ENCODE data around the gene TOX2. TPM values are rescaled to one million over a fixed set of nuclear protein-coding genes. Genes with fewer than 3 reads are reported as not detected.

Gene TOX2
- total RNA-seq, 1 experiment from 2014 or later: not detected

DNA sequence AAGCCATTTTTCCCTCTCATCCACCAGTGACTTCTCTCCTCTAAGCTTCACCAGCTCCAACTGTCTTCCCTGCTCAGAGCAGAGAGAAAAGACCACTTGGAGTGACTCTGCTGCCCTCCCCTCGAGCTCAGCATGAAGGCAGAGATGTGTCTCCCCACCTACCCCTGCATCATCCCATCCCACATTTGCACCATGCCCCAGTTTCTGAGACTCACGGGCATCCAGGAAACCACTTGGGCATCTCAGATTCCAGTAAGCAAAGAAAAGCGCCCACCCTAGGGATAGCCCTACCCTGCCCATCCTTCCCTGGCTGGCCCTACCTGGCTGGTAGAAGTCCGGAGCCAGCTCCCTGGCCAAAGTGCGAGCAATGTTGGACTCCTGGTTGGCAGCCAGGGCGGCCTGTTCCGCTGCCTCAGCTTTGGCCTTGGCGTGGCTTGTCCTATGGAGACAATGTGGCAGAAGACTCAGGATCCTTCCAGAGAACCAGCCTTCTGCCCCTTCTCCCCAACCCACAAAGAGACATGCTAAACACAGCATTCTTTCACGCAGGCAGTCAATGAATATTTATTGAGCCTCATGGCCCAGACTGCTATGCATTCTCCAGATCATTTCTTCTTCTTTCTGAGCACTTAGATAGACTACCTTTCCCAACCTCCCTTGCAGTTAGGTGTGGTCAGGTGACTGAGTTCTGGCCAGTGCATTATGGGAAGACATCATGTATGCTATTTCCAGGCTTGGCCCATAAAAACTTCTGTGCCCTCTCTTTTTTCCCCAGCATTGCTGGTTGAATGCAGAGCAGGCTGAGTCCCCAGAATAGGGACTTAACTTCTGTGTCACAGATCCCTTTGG is 203.8 kb downstream of the TOX2 start:
- no peaks in the 10 kb centered on the region for H3K9me3 Mint-ChIP-seq (ENCODE audit: unreplicated experiment)
- POLR2A ChIA-PET: interaction anchor here (2.4 kb wide), 1 partner anchor 72 kb away, joined by 13 read pairs; no protein-coding TSS in a partner anchor
- Histone ChIP-seq H3K4me3 (ENCODE audit: low read depth, low read length) (no peak overlapping the region), H3K9me3 (no peaks in the 10 kb centered on the region), H3K4me1 (no peaks in the 10 kb centered on the region), H3K27me3 (replicated peaks; ENCODE audit: control insufficient read depth, insufficient read depth, low read length) (no peaks in the 10 kb centered on the region), H3K36me3 (ENCODE audit: control insufficient read depth, insufficient read depth, low read length) (no peaks in the 10 kb centered on the region)
- intact Hi-C loops (cut with micrococcal nuclease; ENCODE audit: unreplicated experiment): no loop called here
- CTCF ChIA-PET: interaction anchor here (0.5 to 7.4 kb wide), 8 partner anchors 13 to 341 kb away, joined by 3 to 439 read pairs (median 10); partner anchors contain the start of gene JPH2
- peak in 1 of 2 experiments; percentile 37 for DNase-seq
- no TSS peak for BruUV-seq (replicated peaks)
- no peaks in the 10 kb centered on the region for H3K27me3 Mint-ChIP-seq (ENCODE audit: insufficient read depth, unreplicated experiment)
- TF ChIP-seq, protein P1, sequence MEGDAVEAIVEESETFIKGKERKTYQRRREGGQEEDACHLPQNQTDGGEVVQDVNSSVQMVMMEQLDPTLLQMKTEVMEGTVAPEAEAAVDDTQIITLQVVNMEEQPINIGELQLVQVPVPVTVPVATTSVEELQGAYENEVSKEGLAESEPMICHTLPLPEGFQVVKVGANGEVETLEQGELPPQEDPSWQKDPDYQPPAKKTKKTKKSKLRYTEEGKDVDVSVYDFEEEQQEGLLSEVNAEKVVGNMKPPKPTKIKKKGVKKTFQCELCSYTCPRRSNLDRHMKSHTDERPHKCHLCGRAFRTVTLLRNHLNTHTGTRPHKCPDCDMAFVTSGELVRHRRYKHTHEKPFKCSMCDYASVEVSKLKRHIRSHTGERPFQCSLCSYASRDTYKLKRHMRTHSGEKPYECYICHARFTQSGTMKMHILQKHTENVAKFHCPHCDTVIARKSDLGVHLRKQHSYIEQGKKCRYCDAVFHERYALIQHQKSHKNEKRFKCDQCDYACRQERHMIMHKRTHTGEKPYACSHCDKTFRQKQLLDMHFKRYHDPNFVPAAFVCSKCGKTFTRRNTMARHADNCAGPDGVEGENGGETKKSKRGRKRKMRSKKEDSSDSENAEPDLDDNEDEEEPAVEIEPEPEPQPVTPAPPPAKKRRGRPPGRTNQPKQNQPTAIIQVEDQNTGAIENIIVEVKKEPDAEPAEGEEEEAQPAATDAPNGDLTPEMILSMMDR (IDR thresholded peaks at IDR 0.05; ENCODE audit: insufficient read depth in 1 of 2, low read depth in 1 of 2, low read length in 1 of 2, severe bottlenecking in 1 of 2, unreplicated experiment in 1 of 2): no peak
- H3K4me3 Mint-ChIP-seq (ENCODE audit: unreplicated experiment): no peak overlapping the region
- peak overlapping the region; percentile 13 for H3K27ac Mint-ChIP-seq (ENCODE audit: unreplicated experiment)
- H3K4me1 Mint-ChIP-seq (ENCODE audit: low read depth, unreplicated experiment): no peaks in the 10 kb centered on the region
- no peaks in the 10 kb centered on the region for H3K36me3 Mint-ChIP-seq (ENCODE audit: insufficient read depth, unreplicated experiment)

Other genes starting within 250 kb of the TOX2 start
- gene MYBL2, start 247.7 kb upstream of the TOX2 start, total RNA-seq (2022): 318 and 345 TPM in 2 replicates
- gene GTSF1L, start 187.8 kb upstream of the TOX2 start, total RNA-seq (2022): not detected in 2 replicates

Measured in Caco-2 (cell line).